ENCODE results near the gene RAD18. TPM values are rescaled to one million over a fixed set of nuclear protein-coding genes. Genes with fewer than 3 reads are reported as not detected.
A peak's percentile ranks its signal among the peaks of the same experiment; 100 is the strongest.

Gene RAD18
- total RNA-seq, 2 donors from 2014 or later, result 51.6 to 69.2 TPM

DNA sequence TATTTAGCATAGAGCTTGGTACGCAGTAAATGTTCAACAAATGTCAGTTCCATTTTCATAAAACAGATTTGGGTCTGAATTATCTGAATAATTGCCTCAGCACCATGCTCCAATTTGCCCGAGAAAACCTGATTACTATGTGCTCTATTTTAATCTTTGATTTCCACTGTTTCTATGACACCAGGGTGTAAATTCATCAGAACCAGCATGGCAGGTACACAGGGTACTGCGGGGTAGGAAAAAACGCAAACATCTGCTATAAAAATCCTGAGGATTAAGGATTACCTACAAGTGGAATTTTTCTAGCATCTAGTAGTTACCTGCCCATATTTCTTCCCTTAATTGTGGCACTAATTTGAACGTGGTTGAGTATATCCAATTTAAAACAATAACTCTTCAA is 70.3 kb downstream of the RAD18 start:
- ATAC-seq, result no peak
- DNase-seq (ENCODE audit: low spot score in 2 of 2), result no peak
- Mint-ChIP-seq H3K9me3 (no peaks in the 10 kb centered on the region), H3K36me3 (peaks cover 14 to 34% of the 10 kb centered on the region in 2 donors), H3K27ac (no peak overlapping the region)

DNA sequence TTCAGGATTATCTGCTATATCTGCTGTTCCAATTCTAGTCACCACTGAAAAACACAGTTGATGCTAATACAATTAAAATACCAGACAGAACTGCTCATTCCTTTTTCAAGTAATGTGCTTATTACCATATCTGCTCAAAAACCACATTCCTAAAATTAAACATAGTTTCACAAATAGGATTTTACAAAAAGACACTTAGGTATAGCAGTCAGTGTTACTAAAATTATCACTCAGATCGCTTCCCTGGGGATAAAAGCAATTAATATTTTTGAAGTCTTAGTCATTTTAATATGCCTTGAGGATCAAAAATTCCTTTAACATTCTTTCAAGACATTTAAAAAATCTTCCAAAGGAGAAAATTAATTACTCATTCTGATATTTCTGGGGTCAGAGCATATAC is 71.5 kb downstream of the RAD18 start:
- Mint-ChIP-seq H3K9me3 (no peaks in the 10 kb centered on the region), H3K36me3 (peaks cover 20 to 41% of the 10 kb centered on the region in 2 donors), H3K27ac (no peak overlapping the region)
- DNase-seq (ENCODE audit: low spot score in 2 of 2) (no peak), ATAC-seq (no peak)

GRCh38 chr3:8891303-8891702 is 72.0 kb downstream of the RAD18 start:
- Mint-ChIP-seq H3K9me3 (peaks cover 0 to 3% of the 10 kb centered on the region in 2 donors), H3K36me3 (peaks cover 25 to 46% of the 10 kb centered on the region in 2 donors), H3K27ac (no peak overlapping the region)
- ATAC-seq, result no peak
- no peak for DNase-seq (ENCODE audit: low spot score in 2 of 2)

DNA sequence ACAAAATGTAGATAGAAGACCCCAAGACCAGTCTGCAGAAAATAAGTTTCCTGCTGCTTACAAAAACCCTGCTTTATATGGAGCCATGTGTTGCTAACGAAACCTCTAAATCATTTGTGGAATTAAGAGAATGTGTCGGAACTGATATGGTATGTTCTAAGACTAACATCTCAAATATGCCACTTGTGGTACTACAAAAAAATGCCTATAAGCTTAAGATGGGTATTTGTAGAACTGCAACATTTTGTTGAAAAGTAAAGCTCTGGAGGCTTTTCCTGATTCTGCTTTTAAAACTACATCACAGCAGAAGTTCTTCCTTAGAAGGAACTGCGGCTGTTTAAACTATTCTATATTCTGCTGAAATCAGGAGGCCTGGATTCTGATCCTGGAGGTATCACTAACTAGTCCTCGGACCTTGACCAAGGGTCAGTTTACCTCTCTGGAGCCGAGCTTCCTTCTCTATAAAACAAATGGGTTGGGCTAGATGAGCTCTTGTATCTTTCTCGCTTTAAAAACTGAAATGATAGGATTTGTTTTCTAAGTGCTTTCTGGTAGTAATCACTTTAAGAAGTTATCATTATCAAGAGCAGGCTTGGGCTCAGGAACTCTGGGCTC is 74.9 kb downstream of the RAD18 start:
- peaks cover 26 to 46% of the 10 kb centered on the region in 2 donors for H3K36me3 Mint-ChIP-seq
- no peak overlapping the region for H3K27ac Mint-ChIP-seq
- peaks cover 0 to 3% of the 10 kb centered on the region in 2 donors for H3K9me3 Mint-ChIP-seq
- no peak for DNase-seq (ENCODE audit: low spot score in 2 of 2)
- no peak for ATAC-seq

DNA sequence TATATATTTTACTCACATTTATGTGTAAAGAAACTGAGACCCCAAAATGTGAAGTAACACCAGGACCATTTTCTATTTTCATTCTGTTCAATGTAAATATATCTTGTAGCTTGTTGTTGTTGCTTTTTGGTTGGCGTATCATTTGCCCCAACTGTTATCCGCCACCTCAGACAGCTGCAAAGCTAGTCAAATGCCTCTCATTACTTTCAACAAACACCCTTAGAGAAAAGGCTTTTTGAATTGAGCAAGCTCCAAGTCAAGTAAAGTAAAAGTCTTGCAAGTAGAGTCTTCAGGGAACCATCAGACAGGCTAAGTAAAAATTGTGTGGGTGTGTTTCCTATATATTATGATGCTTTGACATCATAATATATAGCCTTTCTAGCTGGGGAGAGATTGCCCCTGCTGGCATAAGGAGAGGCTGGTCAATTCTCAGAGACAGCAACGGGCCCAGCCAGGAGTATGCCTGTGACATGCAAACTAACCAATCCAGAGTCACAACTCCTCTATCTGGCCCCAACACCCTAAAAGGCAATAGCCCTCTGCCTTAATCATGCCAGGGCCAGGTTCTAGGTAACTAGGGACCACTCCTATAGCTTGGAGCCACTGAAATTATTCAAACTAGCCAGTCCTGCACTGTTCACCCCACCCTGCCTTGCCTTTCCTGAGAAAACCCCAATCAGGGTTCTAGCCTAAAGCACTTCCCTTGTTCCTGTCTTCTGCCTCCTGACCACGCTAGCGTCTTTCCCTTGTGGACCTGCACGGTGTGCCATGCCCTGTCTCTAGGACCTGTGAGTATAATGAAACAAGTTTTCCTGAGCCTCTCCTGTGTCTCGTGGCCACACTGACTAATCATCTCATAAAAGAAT is 75.6 kb downstream of the RAD18 start:
- no peak for ATAC-seq
- Mint-ChIP-seq H3K27ac (no peak overlapping the region), H3K36me3 (peaks cover 26 to 46% of the 10 kb centered on the region in 2 donors), H3K9me3 (peaks cover 0 to 3% of the 10 kb centered on the region in 2 donors)
- DNase-seq (ENCODE audit: low spot score in 2 of 2), result no peak

GRCh38 chr3:8886546-8886945 is 76.7 kb downstream of the RAD18 start:
- Mint-ChIP-seq H3K27ac (no peak overlapping the region), H3K9me3 (peaks cover 0 to 3% of the 10 kb centered on the region in 2 donors), H3K36me3 (peaks cover 26 to 50% of the 10 kb centered on the region in 2 donors)
- no peak for ATAC-seq
- DNase-seq (ENCODE audit: low spot score in 2 of 2), result no peak

GRCh38 chr3:8885536-8886316 is 77.5 kb downstream of the RAD18 start:
- DNase-seq (ENCODE audit: low spot score in 2 of 2), result no peak
- Mint-ChIP-seq H3K9me3 (peaks cover 0 to 3% of the 10 kb centered on the region in 2 donors), H3K27ac (peak overlapping the region in 1 of 2 donors; percentile 63), H3K36me3 (peaks cover 26 to 55% of the 10 kb centered on the region in 2 donors)
- no peak for ATAC-seq

DNA sequence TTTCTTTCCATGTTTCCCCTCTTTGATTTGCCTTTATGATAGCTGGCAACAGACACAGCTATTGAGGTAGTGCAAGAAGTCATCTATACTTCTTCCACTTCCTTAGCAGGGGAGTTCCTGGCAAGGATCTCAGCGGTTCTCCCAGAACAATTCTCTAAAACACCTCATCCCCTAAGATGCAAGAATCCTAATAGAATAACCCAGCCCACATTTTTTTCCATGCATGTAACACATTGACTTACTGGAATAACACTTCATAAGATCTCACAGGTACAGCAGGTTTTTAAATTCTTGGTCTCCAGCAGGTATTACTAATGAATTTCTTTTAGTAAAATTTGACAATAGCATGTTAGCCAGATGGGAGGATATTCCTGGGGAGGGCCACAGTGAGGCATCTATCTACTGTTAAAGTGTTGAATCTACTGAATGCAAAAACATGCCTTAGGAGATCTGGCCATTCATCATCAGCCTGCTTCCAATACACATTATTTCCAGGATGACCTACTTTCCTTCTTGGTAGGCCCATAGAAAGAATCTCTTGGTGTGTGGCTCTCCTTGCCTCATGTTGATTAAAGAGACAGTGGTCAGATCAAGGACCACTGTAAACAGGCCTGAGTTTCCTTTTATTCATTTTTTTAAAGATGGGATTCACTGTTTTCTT is 78.5 kb downstream of the RAD18 start:
- ATAC-seq (no peak), DNase-seq (ENCODE audit: low spot score in 2 of 2) (no peak)
- Mint-ChIP-seq H3K27ac (no peak overlapping the region), H3K9me3 (peaks cover 0 to 3% of the 10 kb centered on the region in 2 donors), H3K36me3 (peaks cover 26 to 57% of the 10 kb centered on the region in 2 donors)

- no peak for ATAC-seq
- peaks cover 23 to 44% of the 10 kb centered on the region in 2 donors for H3K36me3 Mint-ChIP-seq
- H3K27ac Mint-ChIP-seq, result no peak overlapping the region
- H3K9me3 Mint-ChIP-seq, result peaks cover 0 to 3% of the 10 kb centered on the region in 2 donors
- no peak for DNase-seq (ENCODE audit: low spot score in 2 of 2)
These were observed 80.6 kb downstream of the RAD18 start for GRCh38 chr3:8882642-8883041.

- peaks cover 26 to 45% of the 10 kb centered on the region in 2 donors for H3K36me3 Mint-ChIP-seq
- DNase-seq (ENCODE audit: low spot score in 2 of 2) (no peak), ATAC-seq (no peak)
- H3K9me3 Mint-ChIP-seq, result peaks cover 0 to 3% of the 10 kb centered on the region in 2 donors
- H3K27ac Mint-ChIP-seq, result no peak overlapping the region
These were observed 81.1 kb downstream of the RAD18 start for GRCh38 chr3:8882171-8882593.

- no peak for ATAC-seq
- peaks cover 18 to 32% of the 10 kb centered on the region in 2 donors for H3K36me3 Mint-ChIP-seq
- DNase-seq (ENCODE audit: low spot score in 2 of 2), result no peak
- no peak overlapping the region for H3K27ac Mint-ChIP-seq
- no peaks in the 10 kb centered on the region for H3K9me3 Mint-ChIP-seq
These were observed 83.8 kb downstream of the RAD18 start for GRCh38 chr3:8879347-8879944.

GRCh38 chr3:8875836-8876235 is 87.4 kb downstream of the RAD18 start:
- Mint-ChIP-seq H3K9me3 (peaks cover 0 to 2% of the 10 kb centered on the region in 2 donors), H3K36me3 (peaks cover 16 to 17% of the 10 kb centered on the region in 2 donors), H3K27ac (no peak overlapping the region)

DNA sequence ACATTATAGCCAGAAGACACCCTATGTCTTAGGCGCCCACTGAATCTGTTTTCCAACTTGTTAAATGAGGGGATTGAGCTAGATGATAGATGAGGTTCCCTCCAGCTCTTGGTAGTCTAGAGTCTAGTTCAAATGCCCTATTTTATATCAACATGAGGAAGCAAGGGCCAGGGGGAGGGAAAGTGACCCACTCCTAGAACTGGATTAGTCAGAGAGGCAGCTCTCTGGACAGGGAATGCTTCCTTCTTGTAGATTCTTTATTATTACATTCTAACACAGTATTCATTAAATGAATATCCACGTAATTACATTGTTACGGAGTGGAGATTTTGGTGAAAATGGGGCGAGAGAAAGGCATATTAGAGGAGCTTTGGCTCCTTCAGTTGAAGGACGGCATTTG is 89.5 kb downstream of the RAD18 start:
- H3K36me3 Mint-ChIP-seq, result peaks cover 13 to 25% of the 10 kb centered on the region in 2 donors

More at GRCh38 chr3:8875836-8876235, 87.4 kb downstream of the RAD18 start:
- DNase-seq (ENCODE audit: low spot score in 2 of 2), result no peak
- no peak for ATAC-seq

GRCh38 chr3:8872261-8872660 is 91.0 kb downstream of the RAD18 start:
- no peak for DNase-seq (ENCODE audit: low spot score in 2 of 2)
- Mint-ChIP-seq H3K9me3 (peaks cover 0 to 3% of the 10 kb centered on the region in 2 donors), H3K36me3 (peaks cover 10 to 16% of the 10 kb centered on the region in 2 donors), H3K27ac (peak overlapping the region in 1 of 2 donors; percentile 2)
- ATAC-seq, result no peak

More for the DNA sequence above, 89.5 kb downstream of the RAD18 start:
- no peak for DNase-seq (ENCODE audit: low spot score in 2 of 2)
- ATAC-seq, result no peak
- H3K9me3 Mint-ChIP-seq, result peaks cover 0 to 3% of the 10 kb centered on the region in 2 donors
- H3K27ac Mint-ChIP-seq, result no peak overlapping the region

GRCh38 chr3:8871306-8871705 is 92.0 kb downstream of the RAD18 start:
- DNase-seq (ENCODE audit: low spot score in 2 of 2), result no peak
- peaks cover 0 to 3% of the 10 kb centered on the region in 2 donors for H3K9me3 Mint-ChIP-seq
- peaks cover under 1 to 8% of the 10 kb centered on the region in 2 donors for H3K36me3 Mint-ChIP-seq
- ATAC-seq, result no peak
- H3K27ac Mint-ChIP-seq, result no peak overlapping the region

DNA sequence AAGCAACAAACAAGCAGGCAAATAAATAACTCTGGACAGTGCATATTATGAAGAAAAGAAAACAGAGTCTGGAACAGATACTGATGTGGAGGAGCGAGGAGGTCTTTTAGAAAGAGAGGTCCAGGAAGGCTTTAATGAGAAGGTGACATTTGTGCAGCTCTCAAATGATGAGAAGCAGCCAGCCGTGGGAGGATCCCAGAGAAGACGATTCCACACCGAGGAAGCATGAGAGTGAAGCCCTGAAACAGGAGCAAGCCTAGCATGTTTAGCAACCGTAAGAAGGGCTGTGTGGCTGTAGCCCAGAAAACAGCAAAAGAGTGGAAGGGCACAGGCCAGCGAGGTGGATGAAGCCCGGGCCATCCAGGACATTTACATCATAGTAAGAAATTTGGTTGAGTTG is 93.1 kb downstream of the RAD18 start:
- ATAC-seq (no peak), DNase-seq (ENCODE audit: low spot score in 2 of 2) (no peak)
- peaks cover 0 to 8% of the 10 kb centered on the region in 2 donors for H3K36me3 Mint-ChIP-seq
- peaks cover 0 to 3% of the 10 kb centered on the region in 2 donors for H3K9me3 Mint-ChIP-seq
- no peak overlapping the region for H3K27ac Mint-ChIP-seq
